HTR-8/SVneo (cell line): Measurements from ENCODE around the gene TEDC2.

Experiments used
- DNase-seq: peaks from one replicate; pipeline ENCODE4 v3.0.0; 2011; ENCODE audit warnings: low spot score, mixed read lengths; ENCODE audit not compliant: insufficient read length
- FAIRE-seq: peaks from 2 replicates; lab custom pipeline; 2011; peaks lifted over from hg19 to GRCh38; lab: Jason Lieb, UNC

The TEDC2 gene

DNA sequence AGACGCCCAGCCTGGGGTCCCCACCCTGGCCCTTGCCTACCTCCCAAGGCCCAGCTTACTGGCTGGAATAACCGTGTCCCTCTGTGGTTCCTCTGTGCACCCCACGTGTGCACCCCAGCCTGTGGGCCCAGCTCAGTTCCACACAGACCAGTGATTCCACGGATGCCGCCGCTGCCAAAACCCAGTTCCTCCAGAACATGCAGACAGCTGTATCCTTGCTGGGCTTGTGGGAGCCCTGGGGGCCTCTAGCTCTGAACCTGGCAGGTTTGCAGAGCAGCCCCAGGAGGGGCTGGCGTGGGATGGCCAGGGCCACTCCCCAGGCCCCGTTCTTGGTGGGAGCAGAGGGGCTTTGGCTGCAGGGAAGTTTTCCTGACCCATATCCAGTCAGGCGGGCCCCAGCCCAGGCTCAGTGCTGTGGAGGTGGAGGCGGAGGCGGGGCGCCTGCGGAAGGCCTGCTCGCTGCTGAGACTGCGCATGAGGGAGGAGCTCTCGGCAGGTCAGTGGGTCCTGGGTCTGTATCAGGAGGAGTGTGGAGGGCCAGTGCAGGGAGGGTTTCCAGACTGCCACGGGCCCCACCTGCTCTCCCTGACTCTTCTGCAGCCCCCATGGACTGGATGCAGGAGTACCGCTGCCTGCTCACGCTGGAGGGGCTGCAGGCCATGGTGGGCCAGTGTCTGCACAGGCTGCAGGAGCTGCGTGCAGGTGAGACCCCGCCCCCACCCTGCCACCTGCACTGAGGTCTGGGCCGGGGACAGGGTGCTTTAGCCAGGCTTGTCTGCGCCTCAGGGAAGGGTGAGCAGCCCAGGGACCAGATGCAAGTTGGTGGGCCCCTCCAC is 2.3 kb downstream of the TEDC2 start:
- FAIRE-seq = no peak
- DNase-seq = no peak

DNA sequence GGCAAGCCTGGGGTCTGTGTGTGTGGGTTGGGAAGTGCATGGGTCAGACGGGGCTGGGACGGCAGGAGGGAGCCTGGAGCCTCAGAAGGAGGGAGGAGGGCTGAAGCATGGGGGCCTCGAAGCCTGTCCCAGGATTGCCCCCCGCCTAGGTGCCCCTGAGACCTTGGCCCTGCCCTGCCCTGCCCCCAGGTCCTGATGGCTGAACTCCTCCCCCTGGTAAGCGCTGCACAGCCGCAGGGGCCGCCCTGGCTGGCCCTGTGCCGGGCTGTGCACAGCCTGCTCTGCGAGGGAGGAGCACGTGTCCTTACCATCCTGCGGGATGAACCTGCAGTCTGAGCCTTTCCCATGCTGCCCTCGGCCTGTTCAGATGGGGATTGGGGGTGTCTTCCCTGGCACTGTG is 4.4 kb downstream of the TEDC2 start:
- DNase-seq = no peak
- no peak for FAIRE-seq

DNA sequence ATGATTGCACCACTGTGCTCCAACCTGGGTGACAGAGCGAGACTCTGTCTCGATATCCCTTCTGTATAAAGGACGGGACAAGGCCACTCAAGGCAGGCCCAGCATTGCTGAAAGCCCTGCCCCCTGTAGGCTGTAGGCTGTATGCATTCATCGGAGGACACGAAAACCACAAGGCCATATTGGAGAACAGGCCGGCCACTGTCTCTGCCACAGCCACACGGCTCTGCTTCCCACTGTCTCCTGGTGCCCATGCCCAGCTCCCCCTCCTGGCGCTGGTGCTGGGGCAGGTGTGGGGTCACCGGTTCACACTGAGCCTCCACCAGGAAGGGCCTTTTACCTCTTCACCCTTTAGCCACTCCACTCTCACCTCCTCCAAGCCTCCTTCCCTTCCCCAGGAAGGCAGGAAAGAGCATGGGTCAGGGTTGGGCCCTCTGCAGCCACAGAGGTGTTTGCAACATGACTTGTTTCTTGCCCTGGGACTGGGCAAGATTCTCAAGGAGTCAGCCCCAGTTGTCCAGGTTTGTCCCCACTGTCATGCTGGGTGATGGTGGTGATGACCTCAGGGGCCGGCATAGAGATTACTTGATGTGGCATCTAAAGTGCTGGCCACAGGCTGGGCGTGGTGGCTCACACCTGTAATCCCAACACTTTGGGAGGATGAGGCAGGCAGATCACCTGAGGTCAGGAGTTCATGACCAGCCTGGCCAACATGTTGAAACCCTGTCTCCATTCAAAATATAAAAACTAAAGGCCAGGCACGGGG is 5.9 kb downstream of the TEDC2 start:
- FAIRE-seq (peak; percentile 16), DNase-seq (no peak)

DNA sequence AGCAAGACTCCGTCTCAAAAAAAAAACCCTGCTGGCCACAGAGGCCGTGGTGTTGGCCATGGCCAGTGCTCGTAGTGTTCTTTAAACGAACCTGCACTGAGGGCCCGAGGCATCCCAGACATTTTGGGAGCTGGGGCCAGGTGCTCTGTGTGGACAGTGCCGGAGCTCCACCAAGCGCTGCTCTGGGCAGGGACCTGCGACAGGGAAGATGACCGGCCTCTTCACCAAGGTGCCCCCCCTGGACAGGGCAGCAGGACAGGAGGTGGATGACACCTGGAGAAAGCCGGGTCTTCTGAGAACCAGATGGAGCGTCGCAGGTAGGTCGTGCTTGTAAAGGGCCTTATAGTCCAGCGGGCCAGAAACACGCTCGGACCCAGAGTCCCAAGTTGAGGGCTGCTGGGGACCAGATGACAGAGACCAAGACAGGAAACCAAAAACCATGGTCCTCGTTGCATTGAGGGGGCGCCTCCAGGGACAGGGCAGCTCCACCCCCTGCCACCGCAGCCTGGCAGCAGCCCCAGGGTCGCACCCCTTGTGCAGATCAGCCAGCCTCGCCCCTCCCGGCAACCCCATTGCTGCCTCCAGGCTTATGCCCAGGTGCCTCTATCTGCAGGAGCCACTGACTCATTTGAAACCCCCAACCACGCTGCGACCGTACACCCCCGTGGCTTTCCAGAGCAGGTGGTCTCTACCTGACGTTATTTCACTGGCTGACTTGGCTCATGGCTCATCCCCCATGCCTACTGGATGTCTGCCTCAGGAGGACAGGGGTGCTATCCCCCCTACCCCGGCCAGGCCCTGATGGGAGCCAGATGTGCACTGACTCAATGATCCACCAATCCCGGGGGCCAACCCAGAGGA is 7.0 kb downstream of the TEDC2 start:
- DNase-seq (no peak), FAIRE-seq (no peak)

DNA sequence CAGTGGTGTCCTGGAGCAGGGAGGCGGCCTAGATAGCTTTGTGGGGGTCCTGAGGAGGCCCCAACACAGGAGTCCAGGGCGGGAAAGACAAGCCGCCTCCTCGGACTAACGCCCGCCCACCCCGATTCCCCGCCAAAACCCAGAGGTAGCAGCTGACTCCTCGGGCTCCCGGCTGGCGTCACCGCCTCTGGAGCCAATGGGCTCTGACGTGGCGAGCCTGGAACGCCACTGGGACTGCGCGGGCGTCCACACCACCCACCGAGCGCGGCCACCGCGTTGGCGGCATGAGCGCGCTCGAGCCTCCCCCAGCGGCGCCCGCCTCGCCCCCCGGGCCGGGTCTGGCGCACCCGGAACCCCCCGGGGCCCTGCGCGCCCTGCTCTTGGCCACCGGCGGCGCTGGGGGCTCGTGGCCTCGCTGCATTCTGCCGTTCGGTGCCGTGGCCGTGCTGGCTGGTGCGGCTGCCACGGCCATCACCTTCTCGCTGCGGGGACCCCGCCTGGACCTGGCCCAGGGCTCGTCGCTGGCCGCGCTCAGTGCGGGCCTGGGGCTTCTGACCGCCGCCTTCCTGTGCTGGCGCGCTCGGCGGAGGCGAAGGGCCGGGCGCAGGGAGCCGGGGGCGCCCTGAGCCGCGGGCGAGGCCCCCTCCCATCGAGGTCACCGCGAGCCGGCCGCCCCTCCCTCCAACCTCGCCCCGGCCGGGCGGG is 7.8 kb downstream of the TEDC2 start:
- DNase-seq (peak; percentile 78), FAIRE-seq (peak; percentile 46)

DNA sequence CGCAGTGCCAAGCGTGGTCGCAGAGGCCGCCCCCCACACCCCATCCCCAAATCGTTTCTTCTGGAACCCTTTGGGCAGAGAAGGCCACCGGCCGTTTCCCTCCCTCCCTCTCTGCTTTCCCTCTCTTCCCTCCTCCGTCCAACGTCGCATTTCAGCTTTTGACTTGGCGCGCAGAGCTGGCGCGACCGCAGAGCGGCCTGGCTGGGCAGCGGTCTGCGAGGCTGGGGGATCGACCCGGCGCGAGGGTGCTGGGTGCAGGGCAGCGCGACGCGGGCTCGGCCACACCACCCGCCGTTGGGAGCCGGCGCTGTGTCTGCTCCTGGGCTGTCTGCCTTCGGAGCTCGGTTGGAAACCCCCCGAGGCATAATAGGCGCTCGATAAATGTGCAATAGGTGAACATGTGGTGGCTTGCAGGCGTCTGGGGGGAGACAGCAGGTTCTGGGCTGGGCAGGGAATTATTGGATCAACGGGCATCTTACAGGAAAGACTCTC is 8.4 kb downstream of the TEDC2 start:
- FAIRE-seq (peak; percentile 55), DNase-seq (no peak)

DNA sequence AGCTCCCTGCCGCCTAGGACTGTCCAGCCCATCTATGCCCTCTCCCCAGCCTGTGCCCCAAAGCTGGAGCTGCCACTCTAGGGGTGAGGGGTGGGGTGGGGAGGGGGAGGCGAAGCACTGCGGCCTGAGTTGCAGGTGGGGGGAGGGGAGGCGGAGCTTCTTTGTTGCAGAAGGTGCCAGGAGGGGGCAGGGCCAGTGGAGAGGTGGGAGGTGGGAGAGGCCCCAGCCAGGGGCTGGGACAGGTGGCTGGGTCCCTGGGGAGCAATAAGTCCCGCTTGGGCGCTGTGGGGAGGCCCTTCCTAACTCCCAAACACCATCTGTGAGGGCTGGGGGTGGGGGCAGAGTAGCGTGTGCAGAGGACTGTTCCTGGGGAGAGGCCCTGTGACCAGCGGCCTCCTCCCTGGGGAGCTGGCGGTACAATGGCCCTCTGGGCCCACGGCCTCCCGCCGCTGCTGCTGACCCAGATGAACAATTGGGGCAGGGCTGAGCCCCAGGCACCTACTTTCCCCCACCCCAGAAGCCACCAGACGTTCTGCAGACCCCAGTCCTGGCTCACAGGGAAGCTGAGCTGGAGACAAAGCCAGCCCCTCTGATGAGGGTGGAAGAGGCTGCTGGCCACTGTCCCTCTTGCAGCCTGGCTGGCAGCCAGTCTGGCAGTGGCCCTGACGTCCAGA is 9.0 kb downstream of the TEDC2 start:
- peak; percentile 16 for FAIRE-seq
- no peak for DNase-seq

DNA sequence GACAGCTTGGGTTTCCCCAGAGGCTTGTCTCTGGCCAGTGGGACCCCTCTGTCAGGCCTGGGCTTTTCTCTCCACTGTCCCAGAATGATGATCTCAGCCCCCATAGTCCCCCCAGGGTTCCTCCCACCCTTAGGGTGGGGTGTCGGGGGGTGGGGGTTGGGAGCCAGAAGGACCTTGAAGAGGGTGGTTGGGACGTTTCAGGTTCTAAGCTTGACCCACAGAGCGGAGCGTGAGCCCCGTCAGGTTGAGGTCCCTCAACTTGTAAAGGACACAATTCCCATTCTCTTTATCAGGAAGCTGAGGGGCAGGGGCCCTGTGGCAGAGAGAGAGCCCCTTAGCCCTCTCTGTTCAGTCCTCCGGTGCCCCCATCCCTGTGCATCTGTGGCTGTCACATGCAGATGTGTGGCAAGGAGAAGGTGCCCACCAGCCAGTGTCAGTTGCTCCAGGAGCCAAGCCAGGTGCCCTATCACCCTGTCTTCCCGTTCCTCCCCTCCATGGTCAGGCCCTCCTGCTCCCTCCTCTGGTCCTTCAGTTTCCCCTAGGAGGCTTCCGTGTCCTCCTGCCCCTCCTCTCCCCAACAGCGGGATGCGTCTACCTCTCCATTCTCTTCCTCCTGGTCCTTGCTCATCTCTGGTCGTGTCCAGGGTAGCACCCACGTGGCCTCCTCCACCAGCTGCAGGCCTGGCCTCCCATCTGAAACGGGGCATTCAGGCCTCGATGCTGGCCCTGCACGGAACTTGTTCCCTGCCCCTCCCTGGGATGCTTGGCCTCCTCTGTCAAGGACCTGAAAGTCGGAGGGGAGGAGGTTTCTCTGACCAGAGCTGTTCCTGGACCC is 9.7 kb downstream of the TEDC2 start:
- DNase-seq = no peak
- FAIRE-seq = peak; percentile 36

DNA sequence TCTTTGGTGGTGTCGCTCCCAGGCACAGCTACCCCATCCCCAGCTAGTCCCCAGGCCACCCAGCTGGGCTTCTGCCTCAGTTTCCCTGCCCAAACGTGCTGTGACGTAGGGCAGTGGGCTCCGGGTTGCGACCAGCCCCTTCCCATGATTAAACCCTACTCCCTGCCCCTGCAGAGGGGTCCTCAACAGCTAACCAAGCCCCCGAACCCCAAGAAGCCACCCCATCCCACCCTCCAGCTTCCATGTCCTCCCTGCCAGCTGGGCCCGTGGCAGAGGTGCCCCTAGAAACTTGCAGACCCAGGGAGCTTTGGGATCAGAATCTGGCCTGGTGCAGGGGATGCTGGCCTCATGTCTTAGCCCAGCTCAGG is 10.3 kb downstream of the TEDC2 start:
- DNase-seq (no peak), FAIRE-seq (no peak)

DNA sequence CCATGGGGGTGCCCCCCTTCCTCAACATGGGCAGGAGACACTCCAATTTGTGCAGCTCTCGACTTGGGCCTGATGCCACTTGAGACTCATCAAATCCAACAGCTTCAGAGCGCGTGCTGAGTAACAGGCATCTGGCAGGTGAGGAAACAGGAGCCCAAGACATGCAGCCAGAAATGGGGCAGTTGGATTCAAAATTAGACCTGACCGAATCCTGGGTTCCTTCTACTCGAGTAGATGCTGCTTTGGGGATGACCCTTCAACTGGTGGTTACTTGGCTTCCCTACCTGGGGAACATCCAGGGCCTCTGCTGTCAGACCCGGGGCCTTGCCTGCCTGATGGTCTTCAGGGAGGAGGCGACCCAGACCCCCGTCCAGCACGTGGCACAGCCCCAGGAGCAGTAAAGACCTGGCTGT is 10.7 kb downstream of the TEDC2 start:
- FAIRE-seq (no peak), DNase-seq (no peak)

DNA sequence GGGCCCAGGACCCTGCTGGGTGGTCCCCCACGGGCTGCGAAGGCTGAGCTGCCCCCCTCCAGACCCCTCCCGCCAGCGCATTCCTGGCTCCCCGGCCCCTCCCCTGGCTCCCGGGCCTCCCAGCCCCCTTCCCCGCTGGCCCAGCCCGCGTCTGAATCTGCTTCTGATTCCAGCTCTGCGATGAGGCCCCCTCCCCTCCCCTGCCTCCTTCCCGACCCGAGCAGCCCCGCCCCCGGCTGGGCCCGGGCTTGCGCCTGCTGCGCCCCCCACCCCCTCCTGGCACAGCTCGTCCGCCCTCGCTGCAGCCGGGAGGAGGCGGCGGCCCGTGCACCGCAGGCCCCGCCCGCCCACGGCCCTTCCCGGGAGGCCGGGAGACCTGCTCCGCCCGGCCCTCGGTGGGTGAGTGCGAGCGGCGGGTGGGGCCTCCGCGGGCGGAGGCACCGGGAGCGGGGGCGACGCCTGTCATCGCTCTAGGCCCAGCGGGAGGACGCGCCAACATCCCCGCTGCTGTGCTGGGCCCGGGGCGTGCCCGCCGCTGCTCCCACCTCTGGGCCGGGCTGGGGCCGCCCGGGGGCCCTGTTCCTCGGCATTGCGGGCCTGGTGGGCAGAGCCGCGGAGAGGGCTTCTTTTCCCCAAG is 11.2 kb downstream of the TEDC2 start, which contains the start of gene NTN3:
Gene NTN3 (plus strand): TSS at position 282 of the 637 bp plus-strand sequence. CDS start 405 bp downstream, outside the sequence.
- FAIRE-seq (no peak), DNase-seq (no peak)

DNA sequence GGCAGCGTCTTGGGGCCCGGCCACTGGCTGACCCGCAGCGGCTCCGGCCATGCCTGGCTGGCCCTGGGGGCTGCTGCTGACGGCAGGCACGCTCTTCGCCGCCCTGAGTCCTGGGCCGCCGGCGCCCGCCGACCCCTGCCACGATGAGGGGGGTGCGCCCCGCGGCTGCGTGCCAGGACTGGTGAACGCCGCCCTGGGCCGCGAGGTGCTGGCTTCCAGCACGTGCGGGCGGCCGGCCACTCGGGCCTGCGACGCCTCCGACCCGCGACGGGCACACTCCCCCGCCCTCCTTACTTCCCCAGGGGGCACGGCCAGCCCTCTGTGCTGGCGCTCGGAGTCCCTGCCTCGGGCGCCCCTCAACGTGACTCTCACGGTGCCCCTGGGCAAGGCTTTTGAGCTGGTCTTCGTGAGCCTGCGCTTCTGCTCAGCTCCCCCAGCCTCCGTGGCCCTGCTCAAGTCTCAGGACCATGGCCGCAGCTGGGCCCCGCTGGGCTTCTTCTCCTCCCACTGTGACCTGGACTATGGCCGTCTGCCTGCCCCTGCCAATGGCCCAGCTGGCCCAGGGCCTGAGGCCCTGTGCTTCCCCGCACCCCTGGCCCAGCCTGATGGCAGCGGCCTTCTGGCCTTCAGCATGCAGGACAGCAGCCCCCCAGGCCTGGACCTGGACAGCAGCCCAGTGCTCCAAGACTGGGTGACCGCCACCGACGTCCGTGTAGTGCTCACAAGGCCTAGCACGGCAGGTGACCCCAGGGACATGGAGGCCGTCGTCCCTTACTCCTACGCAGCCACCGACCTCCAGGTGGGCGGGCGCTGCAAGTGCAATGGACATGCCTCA is 12.0 kb downstream of the TEDC2 start:
- FAIRE-seq = no peak
- DNase-seq = no peak

DNA sequence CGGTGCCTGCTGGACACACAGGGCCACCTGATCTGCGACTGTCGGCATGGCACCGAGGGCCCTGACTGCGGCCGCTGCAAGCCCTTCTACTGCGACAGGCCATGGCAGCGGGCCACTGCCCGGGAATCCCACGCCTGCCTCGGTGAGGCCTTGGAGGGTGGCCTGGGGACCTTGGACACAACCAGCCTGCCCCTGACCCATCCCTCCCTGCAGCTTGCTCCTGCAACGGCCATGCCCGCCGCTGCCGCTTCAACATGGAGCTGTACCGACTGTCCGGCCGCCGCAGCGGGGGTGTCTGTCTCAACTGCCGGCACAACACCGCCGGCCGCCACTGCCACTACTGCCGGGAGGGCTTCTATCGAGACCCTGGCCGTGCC is 12.6 kb downstream of the TEDC2 start:
- FAIRE-seq = peak; percentile 36
- DNase-seq = no peak

DNA sequence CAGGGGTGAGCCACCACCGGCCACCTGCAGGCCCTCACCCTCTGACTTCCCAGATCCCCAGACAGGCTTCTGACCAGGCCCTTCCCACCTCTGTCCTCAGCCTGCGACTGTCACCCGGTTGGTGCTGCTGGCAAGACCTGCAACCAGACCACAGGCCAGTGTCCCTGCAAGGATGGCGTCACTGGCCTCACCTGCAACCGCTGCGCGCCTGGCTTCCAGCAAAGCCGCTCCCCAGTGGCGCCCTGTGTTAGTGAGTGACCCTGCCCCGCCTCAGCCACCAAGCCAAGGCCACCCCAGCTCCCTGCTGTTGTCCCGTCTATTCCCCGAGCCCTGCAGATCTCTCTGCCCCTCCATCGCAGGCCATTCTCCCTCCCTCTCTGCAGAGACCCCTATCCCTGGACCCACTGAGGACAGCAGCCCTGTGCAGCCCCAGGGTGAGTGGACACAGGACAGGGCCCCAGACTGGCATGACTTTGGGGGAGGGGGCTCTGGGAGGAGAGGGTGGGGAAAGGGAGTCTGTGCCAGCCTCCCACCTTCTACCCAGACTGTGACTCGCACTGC is 13.1 kb downstream of the TEDC2 start:
- FAIRE-seq (no peak), DNase-seq (no peak)

DNA sequence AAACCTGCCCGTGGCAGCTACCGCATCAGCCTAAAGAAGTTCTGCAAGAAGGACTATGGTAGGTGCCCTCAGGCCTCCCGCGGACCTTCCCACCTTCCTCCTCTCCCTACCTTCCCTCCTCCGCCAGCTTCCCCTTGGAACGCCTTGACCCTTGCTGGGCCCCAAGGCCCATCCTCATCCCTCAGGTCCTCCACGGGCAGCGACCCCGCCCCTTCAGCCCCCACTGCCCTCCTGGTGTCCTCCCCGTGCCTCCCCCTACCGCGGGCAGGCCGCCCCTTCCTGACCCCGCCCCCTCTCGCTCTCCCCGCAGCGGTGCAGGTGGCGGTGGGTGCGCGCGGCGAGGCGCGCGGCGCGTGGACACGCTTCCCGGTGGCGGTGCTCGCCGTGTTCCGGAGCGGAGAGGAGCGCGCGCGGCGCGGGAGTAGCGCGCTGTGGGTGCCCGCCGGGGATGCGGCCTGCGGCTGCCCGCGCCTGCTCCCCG is 13.6 kb downstream of the TEDC2 start:
- DNase-seq = no peak
- peak; percentile 81 for FAIRE-seq

DNA sequence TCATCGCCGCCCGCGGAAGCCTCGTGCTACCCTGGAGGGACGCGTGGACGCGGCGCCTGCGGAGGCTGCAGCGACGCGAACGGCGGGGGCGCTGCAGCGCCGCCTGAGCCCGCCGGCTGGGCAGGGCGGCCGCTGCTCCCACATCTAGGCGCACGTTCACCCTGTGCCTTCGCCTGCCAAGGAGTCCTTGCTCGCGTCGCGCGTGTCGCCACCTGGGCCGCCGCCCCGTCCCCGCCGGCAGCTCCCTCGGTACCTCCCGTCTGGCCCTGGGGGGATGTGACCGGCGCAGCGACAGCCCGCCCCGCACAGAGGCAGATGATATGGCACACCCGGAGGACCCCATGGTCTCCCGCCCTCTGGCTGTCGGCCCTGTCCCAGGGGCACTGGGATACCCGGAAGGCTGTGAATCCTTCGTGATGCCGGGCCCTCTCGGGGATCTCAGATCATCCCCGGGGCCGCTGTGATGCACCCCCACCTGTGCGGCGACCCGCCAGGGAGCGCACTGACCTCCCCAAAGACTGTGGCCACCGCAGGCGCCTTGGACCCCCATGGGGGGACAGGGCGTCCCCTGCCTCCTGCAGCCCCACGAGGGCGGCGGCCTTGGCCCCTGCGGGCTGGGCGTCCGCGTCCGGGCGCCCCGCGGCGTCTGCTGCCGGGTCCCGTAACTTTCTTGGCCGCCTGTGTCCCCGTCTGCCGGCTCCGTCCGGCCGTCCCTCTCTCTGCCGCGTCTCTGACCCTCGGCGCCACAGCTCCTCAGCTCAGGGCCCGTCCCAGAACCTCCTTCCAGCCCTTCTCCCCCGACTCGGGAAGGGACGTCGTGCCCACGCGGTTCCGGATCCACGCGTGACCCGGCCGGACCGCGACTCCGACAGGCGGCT is 14.3 kb downstream of the TEDC2 start:
- DNase-seq = no peak
- peak; percentile 40 for FAIRE-seq
